Measurements from ENCODE around the gene ORM1.

ORM1 gene

DNA sequence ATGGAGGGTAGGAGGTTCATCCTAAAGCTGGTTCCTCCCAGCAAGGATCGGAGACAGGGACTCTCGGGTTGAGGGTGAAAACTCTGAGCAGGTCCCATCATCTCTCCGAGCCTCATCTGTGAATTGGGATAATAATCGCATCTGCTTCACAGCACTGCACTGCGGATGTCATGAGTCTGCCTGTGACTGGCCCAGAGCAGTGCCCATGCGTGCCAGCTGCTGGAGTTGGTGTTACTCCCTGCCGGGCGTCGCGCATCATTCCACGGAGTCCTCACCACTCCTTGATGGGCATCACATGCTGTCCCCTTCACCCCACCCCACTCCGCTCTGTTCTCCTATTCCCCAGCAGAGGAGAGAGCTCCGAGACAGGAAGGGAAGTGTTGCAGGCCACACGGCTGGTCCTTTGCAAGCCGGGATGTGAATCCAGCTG is 35.1 kb upstream of the ORM1 start:
- DNase-seq: no peak

- peak; percentile 23 for DNase-seq
These were observed 34.5 kb upstream of the ORM1 start for GRCh38 chr9:114288193-114289091.

DNA sequence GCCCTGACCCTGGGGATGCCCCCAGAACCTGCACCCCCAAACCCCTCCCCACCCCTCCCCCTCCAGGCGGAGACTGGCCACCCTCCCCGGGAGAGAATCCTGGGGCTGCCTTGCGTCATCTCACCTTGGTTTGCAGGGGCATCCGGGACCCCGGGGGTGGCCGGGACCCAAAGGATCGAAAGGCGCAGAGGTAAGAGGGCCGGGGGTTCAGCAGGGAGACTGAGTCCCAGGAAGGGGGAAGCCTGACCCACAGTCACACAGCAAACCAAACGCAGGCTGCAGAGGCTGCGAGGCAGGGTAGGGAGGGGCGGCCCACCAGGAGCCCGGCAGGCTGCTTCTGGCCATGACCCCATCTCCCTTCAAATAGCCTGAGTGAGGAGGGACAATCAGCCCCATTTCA is 33.8 kb upstream of the ORM1 start:
- no peak for DNase-seq

- no peak for DNase-seq
These were observed 33.1 kb upstream of the ORM1 start for GRCh38 chr9:114289571-114290481.

GRCh38 chr9:114290561-114290986 is 32.3 kb upstream of the ORM1 start:
- DNase-seq: no peak

- DNase-seq: peak; percentile 61
These were observed 31.8 kb upstream of the ORM1 start for GRCh38 chr9:114291064-114291474.

- DNase-seq: no peak
These were observed 30.9 kb upstream of the ORM1 start for GRCh38 chr9:114291886-114292590.

DNA sequence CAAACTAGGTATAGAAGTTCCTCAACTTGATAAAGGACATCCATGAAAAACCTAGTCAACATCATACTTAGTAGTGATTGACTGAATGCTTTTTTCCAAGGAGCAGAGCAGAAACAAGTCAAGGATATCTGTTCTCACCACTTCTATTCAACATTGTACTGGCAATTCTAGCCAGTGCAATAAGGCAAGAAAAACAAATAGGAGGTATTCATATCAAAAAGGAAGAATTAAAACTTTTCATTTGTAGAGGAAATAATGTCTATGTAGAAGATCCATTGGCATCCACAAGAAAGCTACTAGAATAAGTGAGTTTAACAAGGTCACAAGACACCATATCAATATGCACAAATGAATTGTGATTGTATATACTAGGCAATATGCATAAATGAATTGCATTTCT is 28.2 kb upstream of the ORM1 start:
- no peak for DNase-seq

GRCh38 chr9:114296338-114296737 is 26.6 kb upstream of the ORM1 start:
- DNase-seq: no peak

- no peak for DNase-seq
These were observed 23.4 kb upstream of the ORM1 start for GRCh38 chr9:114299286-114300152.

GRCh38 chr9:114300153-114300845 is 22.6 kb upstream of the ORM1 start:
- no peak for DNase-seq

DNA sequence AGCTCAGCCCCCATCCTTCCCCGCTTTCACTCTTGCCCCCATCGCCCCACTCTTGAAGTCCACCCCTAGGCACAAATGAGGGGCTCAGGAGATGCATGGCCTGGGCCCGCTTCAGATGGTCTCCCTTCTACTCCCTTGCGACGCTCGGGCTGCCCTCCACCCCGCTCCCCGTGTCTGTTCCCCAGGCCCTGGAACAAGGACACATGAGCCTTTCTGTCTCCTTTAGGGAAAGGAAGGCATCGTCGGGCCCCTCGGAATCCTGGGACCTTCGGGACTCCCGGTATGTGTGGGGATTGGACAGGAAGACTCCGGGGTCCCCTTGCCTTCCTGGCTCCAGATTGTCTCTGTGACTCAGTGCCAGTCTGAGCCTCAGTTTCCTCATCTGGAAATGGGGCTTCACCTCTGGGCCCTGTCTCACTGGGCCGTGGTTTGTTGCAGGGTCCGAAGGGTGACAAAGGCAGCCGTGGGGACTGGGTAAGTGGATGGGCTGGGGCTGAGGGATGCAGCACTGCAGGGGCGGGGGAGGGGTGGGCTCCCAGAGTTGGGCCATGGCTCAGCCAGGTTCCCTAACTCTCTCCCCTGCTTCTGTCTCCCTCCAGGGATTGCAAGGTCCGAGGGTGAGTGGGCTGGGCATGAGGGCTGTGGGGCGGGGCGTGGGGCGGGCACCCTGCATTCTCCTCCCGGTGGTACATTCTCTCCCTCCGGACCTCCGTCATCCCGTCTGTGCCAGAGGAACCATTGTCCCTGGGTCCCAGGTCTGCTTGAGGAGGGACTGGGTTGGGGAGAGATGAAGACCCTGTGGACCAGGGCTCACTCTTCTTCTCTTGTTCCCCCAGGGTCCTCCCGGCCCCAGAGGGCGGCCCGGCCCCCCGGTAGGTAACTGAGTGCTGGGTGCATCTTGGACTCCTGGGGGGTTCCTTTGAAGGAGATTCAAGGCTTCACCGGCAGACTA is 21.8 kb upstream of the ORM1 start:
- DNase-seq: no peak

GRCh38 chr9:114301798-114302565 is 20.9 kb upstream of the ORM1 start:
- DNase-seq: no peak

DNA sequence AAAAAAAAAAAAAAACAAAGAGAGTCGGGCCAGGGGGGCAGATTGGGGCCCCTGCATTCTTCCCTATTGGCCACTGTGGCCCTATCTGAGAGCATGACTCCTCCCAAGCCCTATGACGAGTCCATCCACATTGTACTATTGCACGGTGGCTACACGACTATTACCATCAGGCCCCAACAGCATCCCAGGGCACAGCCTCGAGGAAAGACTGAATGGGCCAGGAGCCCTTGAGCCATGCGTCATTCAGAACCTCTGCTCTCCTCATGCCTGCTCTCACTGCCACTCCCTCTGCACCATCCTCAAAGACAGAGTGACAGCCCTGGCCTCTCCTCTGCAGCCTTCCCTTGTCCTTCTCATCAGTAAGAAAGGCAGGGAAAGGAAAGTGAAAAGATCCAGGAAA is 20.2 kb upstream of the ORM1 start:
- DNase-seq: no peak

- no peak for DNase-seq
These were observed 19.3 kb upstream of the ORM1 start for GRCh38 chr9:114303571-114303970.

GRCh38 chr9:114303977-114304376 is 18.9 kb upstream of the ORM1 start:
- no peak for DNase-seq

GRCh38 chr9:114304416-114305188 is 18.3 kb upstream of the ORM1 start:
- DNase-seq: no peak

GRCh38 chr9:114307899-114308267 is 15.0 kb upstream of the ORM1 start:
- no peak for DNase-seq
